ENCODE measurements around the gene GRAMD1B. TPM values are rescaled to one million over a fixed set of nuclear protein-coding genes. Genes with fewer than 3 reads are reported as not detected.

The GRAMD1B gene
- total RNA-seq, 2 experiments from 2014 or later, result 16.1 to 21.8 TPM

- H3K4me3 ChIP-seq (ENCODE audit: low read length), result no peak overlapping the region
- DNase-seq (peak; percentile 43 to 85 (median 58)), ATAC-seq (ENCODE audit: poor library complexity) (peak; percentile 78)
- H3K27me3 ChIP-seq (ENCODE audit: control insufficient read depth in 1 of 2, insufficient read depth in 2 of 2, low read length in 2 of 2), result peaks cover 0 to 6% of the 10 kb centered on the region in 2 experiments
- no peak overlapping the region for H3K27ac Mint-ChIP-seq
- peaks cover 5% of the 10 kb centered on the region for H3K4me1 ChIP-seq (ENCODE audit: insufficient read depth, low read length)
- peak; percentile 81 for TF ChIP-seq CTCF (IDR thresholded peaks at IDR 0.05)
- no peaks in the 10 kb centered on the region for H3K9me3 ChIP-seq (ENCODE audit: control insufficient read depth in 1 of 2, insufficient read depth in 1 of 2, low read length in 2 of 2)
- H3K27me3 Mint-ChIP-seq, result no peaks in the 10 kb centered on the region
- H3K36me3 Mint-ChIP-seq (ENCODE audit: low read depth), result no peaks in the 10 kb centered on the region
- POLR2A ChIA-PET, result interaction anchor here (1.3 to 2.7 kb wide), 4 partner anchors 20 to 72 kb away, joined by 5 to 34 read pairs (median 10); no protein-coding TSS in a partner anchor
- intact Hi-C loops (cut with DNase I, micrococcal nuclease), result loop anchor here (1.0 to 5.0 kb wide), 5 partner anchors 23 to 170 kb away; partner anchors contain the start of gene GRAMD1B (in 1 of the 2)
- H3K9me3 Mint-ChIP-seq, result no peaks in the 10 kb centered on the region
- CTCF ChIA-PET, result interaction anchor here (0.6 to 3.7 kb wide), 19 partner anchors 9 to 173 kb away, joined by 3 to 59 read pairs (median 4); no protein-coding TSS in a partner anchor
- no peak overlapping the region for H3K4me3 Mint-ChIP-seq
- H3K4me1 Mint-ChIP-seq (ENCODE audit: low read depth), result peaks cover 5% of the 10 kb centered on the region
- no peaks in the 10 kb centered on the region for H3K36me3 ChIP-seq (ENCODE audit: insufficient read depth, low read length)
- no peak overlapping the region for H3K27ac ChIP-seq (ENCODE audit: low read depth in 1 of 2, low read length in 2 of 2)
These were observed 22.7 kb upstream of the GRAMD1B start for GRCh38 chr11:123407130-123407995.

DNA sequence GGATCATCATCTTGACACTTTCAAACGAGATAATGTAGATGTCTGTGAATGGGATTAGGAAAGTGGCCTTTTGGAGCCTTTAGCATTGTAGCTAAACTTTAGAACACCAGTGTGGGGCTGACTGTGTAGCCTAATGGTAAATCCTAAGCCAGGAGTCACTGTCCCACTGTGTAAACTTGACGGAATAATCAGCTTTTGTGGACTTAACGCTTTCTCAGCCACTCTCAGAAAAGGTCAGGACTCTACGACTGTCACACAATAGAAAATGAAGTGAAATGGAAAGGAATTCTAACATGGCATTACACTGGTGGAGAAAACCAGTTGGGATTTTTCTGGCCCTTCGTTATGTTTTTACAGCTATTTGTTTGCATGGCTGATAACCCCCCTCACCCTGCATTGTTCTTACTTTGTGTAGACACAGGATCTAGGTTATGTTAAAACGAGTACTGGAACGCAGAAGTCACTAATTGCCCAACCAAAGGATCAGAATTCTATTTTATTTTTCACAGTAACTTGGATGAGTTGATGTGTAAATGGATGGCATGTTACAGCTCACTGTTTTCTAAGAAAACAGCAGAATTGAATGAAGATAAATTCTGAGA lies 22.0 kb upstream of the GRAMD1B start:
- Mint-ChIP-seq H3K4me3 (no peak overlapping the region), H3K36me3 (ENCODE audit: low read depth) (no peaks in the 10 kb centered on the region), H3K4me1 (ENCODE audit: low read depth) (peaks cover 5% of the 10 kb centered on the region), H3K27me3 (no peaks in the 10 kb centered on the region), H3K27ac (no peak overlapping the region), H3K9me3 (no peaks in the 10 kb centered on the region)
- TF ChIP-seq CTCF (IDR thresholded peaks at IDR 0.05), result no peak
- Histone ChIP-seq H3K27me3 (ENCODE audit: control insufficient read depth in 1 of 2, insufficient read depth in 2 of 2, low read length in 2 of 2) (peaks cover 0 to 6% of the 10 kb centered on the region in 2 experiments), H3K9me3 (ENCODE audit: control insufficient read depth in 1 of 2, insufficient read depth in 1 of 2, low read length in 2 of 2) (no peaks in the 10 kb centered on the region), H3K36me3 (ENCODE audit: insufficient read depth, low read length) (no peaks in the 10 kb centered on the region), H3K27ac (ENCODE audit: low read depth in 1 of 2, low read length in 2 of 2) (no peak overlapping the region), H3K4me1 (ENCODE audit: insufficient read depth, low read length) (peaks cover 5% of the 10 kb centered on the region), H3K4me3 (ENCODE audit: low read length) (no peak overlapping the region)
- DNase-seq, result no peak
- ATAC-seq (ENCODE audit: poor library complexity), result no peak
- intact Hi-C loops (cut with DNase I, micrococcal nuclease), result loop anchor here (1.0 to 5.0 kb wide), 5 partner anchors 23 to 169 kb away; partner anchors contain the start of gene GRAMD1B (in 1 of the 2)
- POLR2A ChIA-PET, result interaction anchor here (1.3 to 2.7 kb wide), 5 partner anchors 19 to 71 kb away, joined by 3 to 34 read pairs (median 9); partner anchors contain the start of gene GRAMD1B
- CTCF ChIA-PET, result interaction anchor here (0.6 to 3.7 kb wide), 19 partner anchors 8 to 172 kb away, joined by 3 to 59 read pairs (median 4); no protein-coding TSS in a partner anchor

All from CD4-positive, alpha-beta T cell (primary cell).